Stimulated activated CD4-positive, alpha-beta T cell treated with anti-CD3 and anti-CD28 coated beads, Interleukin-15, amount 100 ng/mL, for 1 hour (primary cell): ENCODE results near the gene C3orf20.
"Not testable (repeated sequence)": the region's sequence is repeated elsewhere in the genome, so short reads cannot be mapped to it uniquely, and the experiment has no call there.

Experiments used
- DNase-seq, 2 donors: peaks; one replicate each; pipeline ENCODE4 v3.0.0-alpha.2; 2020; ENCODE audit warnings: low read depth in 1 of 2, low spot score in 1 of 2

The C3orf20 gene

GRCh38 chr3:14752979-14753378 is 78.0 kb downstream of the C3orf20 start:
- not testable (repeated sequence) for DNase-seq

- DNase-seq = no peak
Observed at GRCh38 chr3:14757153-14757700, 82.3 kb downstream of the C3orf20 start.

GRCh38 chr3:14758297-14758696 is 83.4 kb downstream of the C3orf20 start:
- no peak for DNase-seq

- DNase-seq = no peak
Observed at GRCh38 chr3:14758959-14759358, 84.0 kb downstream of the C3orf20 start.

GRCh38 chr3:14760185-14760584 is 85.2 kb downstream of the C3orf20 start:
- DNase-seq = no peak

- no peak for DNase-seq
Observed at GRCh38 chr3:14761121-14761672, 86.3 kb downstream of the C3orf20 start.

- no peak for DNase-seq
Observed at GRCh38 chr3:14761866-14762265, 86.9 kb downstream of the C3orf20 start.

GRCh38 chr3:14762701-14763100 is 87.8 kb downstream of the C3orf20 start:
- no peak for DNase-seq

- DNase-seq = no peak
Observed at GRCh38 chr3:14764331-14765059, 89.6 kb downstream of the C3orf20 start.

- DNase-seq = no peak
Observed at GRCh38 chr3:14765060-14765400, 90.1 kb downstream of the C3orf20 start.

- DNase-seq = no peak
Observed at GRCh38 chr3:14765576-14766427, 90.9 kb downstream of the C3orf20 start.

- no peak for DNase-seq
Observed at GRCh38 chr3:14766428-14767244, 91.7 kb downstream of the C3orf20 start.

GRCh38 chr3:14767245-14768051 is 92.5 kb downstream of the C3orf20 start:
- DNase-seq = no peak

GRCh38 chr3:14768182-14768790 is 93.3 kb downstream of the C3orf20 start:
- DNase-seq = no peak

- no peak for DNase-seq
Observed at GRCh38 chr3:14768881-14769280, 93.9 kb downstream of the C3orf20 start.

- DNase-seq = no peak
Observed at GRCh38 chr3:14769544-14770325, 94.8 kb downstream of the C3orf20 start.

GRCh38 chr3:14770591-14770990 is 95.7 kb downstream of the C3orf20 start:
- DNase-seq = no peak

GRCh38 chr3:14771593-14772497 is 96.9 kb downstream of the C3orf20 start:
- DNase-seq = no peak
